RWPE1 (cell line): ENCODE data around the gene TNFSF11.

Experiments used
- CTCF ChIA-PET: fragments of 350-600 bp; sonication (Branson Sonifier 250); formaldehyde crosslinking; extraction: SDS; loops from one replicate; lab custom pipeline; 2021; lab: Yijun Ruan, JAX
- POLR2A ChIA-PET: fragments of 400-600 bp; formaldehyde crosslinking; extraction: SDS; loops from one replicate; lab custom pipeline; 2020; ENCODE audit warnings: antibody characterized with exemption; ENCODE audit not compliant: low non-redundant PET; lab: Yijun Ruan, JAX
- DNase-seq: peaks from one replicate; pipeline ENCODE4 v3.0.0; 2012; ENCODE audit warnings: low spot score
- H3K27ac ChIP-seq: fragments of 450-650 bp; 2 replicates; pipeline ENCODE4 v1.5.1; 2017
- CTCF ChIP-seq: fragments of 450-650 bp; conservative IDR thresholded peaks from 2 replicates; pipeline ENCODE4 v1.5.1; 2017; ENCODE audit warnings: low read depth, mild to moderate bottlenecking

The TNFSF11 gene

GRCh38 chr13:42574011-42574410 lies at the start of gene TNFSF11:
Gene TNFSF11 (plus strand): TSS chr13:42574152. CDS start chr13:42574304, 152 bp downstream.
- ChIA-PET POLR2A (no interaction called here), CTCF (no interaction called here)
- no peak for DNase-seq

GRCh38 chr13:42524487-42525034 lies 49.4 kb upstream of the TNFSF11 start:
- CTCF ChIA-PET: no interaction called here
- POLR2A ChIA-PET: no interaction called here
- TF ChIP-seq CTCF: no peak
- H3K27ac ChIP-seq: no peak overlapping the region
- no peak for DNase-seq

More at GRCh38 chr13:42574011-42574410, at the start of gene TNFSF11:
- TF ChIP-seq CTCF: no peak
- no peak within 1 kb of the TSS for H3K27ac ChIP-seq

GRCh38 chr13:42525035-42525504 lies 48.9 kb upstream of the TNFSF11 start:
- ChIA-PET POLR2A (interaction anchor here (0.6 kb wide), 1 partner anchor 144 kb away, joined by 3 read pairs; no protein-coding TSS in a partner anchor), CTCF (no interaction called here)
- no peak overlapping the region for H3K27ac ChIP-seq
- TF ChIP-seq CTCF: no peak
- DNase-seq: peak; percentile 34

GRCh38 chr13:42526276-42526675 lies 47.7 kb upstream of the TNFSF11 start:
- no peak for DNase-seq
- TF ChIP-seq CTCF: no peak
- POLR2A ChIA-PET: no interaction called here
- H3K27ac ChIP-seq: no peak overlapping the region
- CTCF ChIA-PET: no interaction called here

GRCh38 chr13:42526804-42527203 lies 47.1 kb upstream of the TNFSF11 start:
- POLR2A ChIA-PET: no interaction called here
- no peak for DNase-seq
- no peak for TF ChIP-seq CTCF
- no peak overlapping the region for H3K27ac ChIP-seq
- CTCF ChIA-PET: no interaction called here

GRCh38 chr13:42532561-42533335 lies 41.2 kb upstream of the TNFSF11 start:
- no peak for TF ChIP-seq CTCF
- CTCF ChIA-PET: no interaction called here
- no peak overlapping the region for H3K27ac ChIP-seq
- no peak for DNase-seq
- POLR2A ChIA-PET: no interaction called here
